BLaER1 treated with 17β-estradiol and CSF1 and Interleukin-3, amounts not matched to agents 10 nM and 100 nM (cell line): ENCODE data around the gene ZSCAN20.

Experiments used
- H3K27ac ChIP-seq, 11 experiments: shearing (Covaris generic); formaldehyde crosslinking; 2 replicates each; pipeline ENCODE4 v1.8.1; 2022
- H3K27me3 ChIP-seq, 11 experiments: shearing (Covaris generic); formaldehyde crosslinking; 2 replicates each; pipeline ENCODE4 v1.8.1; 2022
- H3K36me3 ChIP-seq, 11 experiments: shearing (Covaris generic); formaldehyde crosslinking; 2 replicates each; pipeline ENCODE4 v1.8.1; 2022
- H3K4me1 ChIP-seq, 10 experiments: shearing (Covaris generic); formaldehyde crosslinking; 2 replicates each; pipeline ENCODE4 v1.8.1; 2022
- H3K4me2 ChIP-seq, 11 experiments: shearing (Covaris generic); formaldehyde crosslinking; 2 replicates each; pipeline ENCODE4 v1.8.1; 2022
- H3K4me3 ChIP-seq, 10 experiments: shearing (Covaris generic); formaldehyde crosslinking; 2 replicates each; pipeline ENCODE4 v1.8.1; 2022
- H3K9ac ChIP-seq, 11 experiments: shearing (Covaris generic); formaldehyde crosslinking; 2 replicates each; pipeline ENCODE4 v1.8.1; 2022
- H3K9me3 ChIP-seq, 11 experiments: shearing (Covaris generic); formaldehyde crosslinking; replicated peaks in 1 of 11; 2 replicates each; pipeline ENCODE4 v1.8.1; 2022
- H4K20me1 ChIP-seq, 11 experiments: shearing (Covaris generic); formaldehyde crosslinking; 2 replicates each; pipeline ENCODE4 v1.8.1; 2022
- Cebpa-rat ChIP-seq, 11 experiments: shearing (Covaris generic); IDR thresholded peaks; 2 replicates each; pipeline ENCODE4 v1.8.1; 2022

ZSCAN20 gene

GRCh38 chr1:33455539-33456501 is 16.6 kb upstream of the ZSCAN20 start:
- H3K36me3 ChIP-seq = no peaks in the 10 kb centered on the region
- no peak overlapping the region for H3K4me3 ChIP-seq
- peaks cover 36 to 56% (median 42%) of the 10 kb centered on the region in 10 experiments for H3K4me1 ChIP-seq
- H3K9me3 ChIP-seq = peaks cover 0 to 9% (median 0%) of the 10 kb centered on the region in 11 experiments; a peak in 1 of 22 replicates
- no peaks in the 10 kb centered on the region; a peak in 1 of 22 replicates for H3K27me3 ChIP-seq
- peaks cover 0 to 8% (median 0%) of the 10 kb centered on the region in 11 experiments; a peak in 4 of 22 replicates for H4K20me1 ChIP-seq
- no peak overlapping the region; a peak in 2 of 22 replicates for H3K27ac ChIP-seq
- no peak for TF ChIP-seq Cebpa-rat (IDR thresholded peaks at IDR 0.05)
- H3K4me2 ChIP-seq = peak overlapping the region; percentile 24 to 91 (median 63)
- H3K9ac ChIP-seq = peak overlapping the region in 4 of 11 experiments; percentile 13 to 37 (median 30); a peak in 3 of 22 replicates

GRCh38 chr1:33456502-33456886 is 16.0 kb upstream of the ZSCAN20 start:
- H3K9ac ChIP-seq = peak overlapping the region in 3 of 11 experiments; percentile 30 to 37 (median 31); a peak in 1 of 22 replicates
- H3K27ac ChIP-seq = no peak overlapping the region; a peak in 1 of 22 replicates
- H3K9me3 ChIP-seq = peaks cover 0 to 9% (median 0%) of the 10 kb centered on the region in 11 experiments; a peak in 1 of 22 replicates
- peak overlapping the region in 8 of 11 experiments; percentile 8 to 91 (median 70); a peak in 12 of 22 replicates for H3K4me2 ChIP-seq
- no peaks in the 10 kb centered on the region for H3K36me3 ChIP-seq
- no peaks in the 10 kb centered on the region; a peak in 1 of 22 replicates for H3K27me3 ChIP-seq
- no peak for TF ChIP-seq Cebpa-rat (IDR thresholded peaks at IDR 0.05)
- H3K4me1 ChIP-seq = peaks cover 43 to 60% (median 49%) of the 10 kb centered on the region in 10 experiments
- no peak overlapping the region for H3K4me3 ChIP-seq
- peaks cover 0 to 15% (median 0%) of the 10 kb centered on the region in 11 experiments; a peak in 5 of 22 replicates for H4K20me1 ChIP-seq

- peak overlapping the region in 5 of 11 experiments; percentile 59 to 78 (median 74); a peak in 7 of 22 replicates for H3K27ac ChIP-seq
- TF ChIP-seq Cebpa-rat (IDR thresholded peaks at IDR 0.05) = no peak
- H3K4me1 ChIP-seq = peaks cover 75 to 88% (median 79%) of the 10 kb centered on the region in 10 experiments
- H3K4me2 ChIP-seq = peak overlapping the region; percentile 77 to 98 (median 86)
- H3K9ac ChIP-seq = peak overlapping the region in 2 of 11 experiments; percentile 45 to 66; a peak in 3 of 22 replicates
- H3K4me3 ChIP-seq = no peak overlapping the region
- peaks cover 0 to 18% (median 0%) of the 10 kb centered on the region in 11 experiments; a peak in 5 of 22 replicates for H4K20me1 ChIP-seq
- no peaks in the 10 kb centered on the region; a peak in 1 of 22 replicates for H3K27me3 ChIP-seq
- H3K36me3 ChIP-seq = no peaks in the 10 kb centered on the region
- H3K9me3 ChIP-seq = no peaks in the 10 kb centered on the region
Measured at GRCh38 chr1:33459691-33460090, 12.8 kb upstream of the ZSCAN20 start.

GRCh38 chr1:33460144-33460543 is 12.3 kb upstream of the ZSCAN20 start:
- H3K27ac ChIP-seq = peak overlapping the region in 10 of 11 experiments; percentile 32 to 78 (median 70); a peak in 19 of 22 replicates
- peaks cover 77 to 88% (median 80%) of the 10 kb centered on the region in 10 experiments for H3K4me1 ChIP-seq
- H3K9me3 ChIP-seq = no peaks in the 10 kb centered on the region
- no peaks in the 10 kb centered on the region; a peak in 1 of 22 replicates for H3K27me3 ChIP-seq
- TF ChIP-seq Cebpa-rat (IDR thresholded peaks at IDR 0.05) = no peak
- peak overlapping the region; percentile 77 to 98 (median 86) for H3K4me2 ChIP-seq
- H3K4me3 ChIP-seq = peak overlapping the region in 5 of 10 experiments; percentile 2 to 48 (median 16); a peak in 3 of 20 replicates
- H3K36me3 ChIP-seq = no peaks in the 10 kb centered on the region
- H3K9ac ChIP-seq = peak overlapping the region in 10 of 11 experiments; percentile 29 to 68 (median 55); a peak in 16 of 22 replicates
- peaks cover 0 to 18% (median 0%) of the 10 kb centered on the region in 11 experiments; a peak in 5 of 22 replicates for H4K20me1 ChIP-seq

- no peak for TF ChIP-seq Cebpa-rat (IDR thresholded peaks at IDR 0.05)
- peak overlapping the region; percentile 77 to 98 (median 86) for H3K4me2 ChIP-seq
- H3K27me3 ChIP-seq = no peaks in the 10 kb centered on the region; a peak in 1 of 22 replicates
- no peaks in the 10 kb centered on the region for H3K36me3 ChIP-seq
- peaks cover 0 to 4% (median 0%) of the 10 kb centered on the region in 11 experiments; a peak in 1 of 22 replicates for H3K9me3 ChIP-seq
- H3K4me3 ChIP-seq = peak overlapping the region in 7 of 10 experiments; percentile 2 to 48 (median 23); a peak in 8 of 20 replicates
- H4K20me1 ChIP-seq = peaks cover 0 to 18% (median 0%) of the 10 kb centered on the region in 11 experiments; a peak in 5 of 22 replicates
- peak overlapping the region; percentile 29 to 68 (median 52); a peak in 19 of 22 replicates for H3K9ac ChIP-seq
- H3K27ac ChIP-seq = peak overlapping the region; percentile 27 to 78 (median 69); a peak in 21 of 22 replicates
- peaks cover 71 to 88% (median 76%) of the 10 kb centered on the region in 10 experiments for H3K4me1 ChIP-seq
Measured at GRCh38 chr1:33460947-33461629, 11.4 kb upstream of the ZSCAN20 start.

- Histone ChIP-seq H3K9ac (peak overlapping the region in 1 of 11 experiments; percentile 9; a peak in 1 of 22 replicates), H3K4me3 (no peak overlapping the region), H3K4me1 (peaks cover 71 to 86% (median 76%) of the 10 kb centered on the region in 10 experiments), H3K9me3 (peaks cover 0 to 12% (median 0%) of the 10 kb centered on the region in 11 experiments; a peak in 2 of 22 replicates), H3K27me3 (no peaks in the 10 kb centered on the region; a peak in 1 of 22 replicates), H3K36me3 (no peaks in the 10 kb centered on the region), H3K27ac (peak overlapping the region in 2 of 11 experiments; percentile 74 to 78; a peak in 3 of 22 replicates), H3K4me2 (peak overlapping the region; percentile 77 to 98 (median 86)), H4K20me1 (peaks cover 0 to 18% (median 0%) of the 10 kb centered on the region in 11 experiments; a peak in 5 of 22 replicates)
- no peak for TF ChIP-seq Cebpa-rat (IDR thresholded peaks at IDR 0.05)
Measured at GRCh38 chr1:33462405-33463164, 9.9 kb upstream of the ZSCAN20 start.

- H3K9ac ChIP-seq = no peak overlapping the region
Measured at GRCh38 chr1:33464552-33464951, 7.9 kb upstream of the ZSCAN20 start.

More at GRCh38 chr1:33464552-33464951, 7.9 kb upstream of the ZSCAN20 start:
- no peaks in the 10 kb centered on the region for H3K36me3 ChIP-seq
- TF ChIP-seq Cebpa-rat (IDR thresholded peaks at IDR 0.05) = no peak
- no peak overlapping the region for H3K4me3 ChIP-seq
- no peak overlapping the region for H3K27ac ChIP-seq
- H3K4me1 ChIP-seq = peaks cover 74 to 96% (median 85%) of the 10 kb centered on the region in 10 experiments
- peak overlapping the region in 10 of 11 experiments; percentile 77 to 98 (median 89); a peak in 19 of 22 replicates for H3K4me2 ChIP-seq
- peaks cover 0 to 12% (median 0%) of the 10 kb centered on the region in 11 experiments; a peak in 2 of 22 replicates for H3K9me3 ChIP-seq
- H3K27me3 ChIP-seq = no peaks in the 10 kb centered on the region; a peak in 2 of 22 replicates
- H4K20me1 ChIP-seq = peaks cover 0 to 18% (median 0%) of the 10 kb centered on the region in 11 experiments; a peak in 5 of 22 replicates
